OCI-LY3 (cell line): ENCODE data around the gene SENP5.

ENCODE experiments used
- H2AFZ ChIP-seq: fragments of 200-600, 300-600 bp; shearing (Covaris generic); 2 replicates; pipeline ENCODE4 v1.6.0; 2014; ENCODE audit warnings: antibody characterized with exemption, low read depth, low read length
- H3K27ac ChIP-seq: fragments of 200-600, 300-600 bp; sonication (generic); 2 replicates; pipeline ENCODE4 v1.5.1; 2014; ENCODE audit warnings: mild to moderate bottlenecking, low read length, moderate library complexity, mixed read lengths
- H3K27me3 ChIP-seq: fragments of 200-600, 300-600 bp; sonication (generic); 2 replicates; pipeline ENCODE4 v1.6.1; 2014; ENCODE audit warnings: low read depth, low read length, mixed read lengths
- H3K36me3 ChIP-seq: fragments of 200-600, 300-600 bp; sonication (generic); replicated peaks from 2 replicates; pipeline ENCODE3; 2014; ENCODE audit warnings: low read depth, low read length, mixed read lengths
- H3K4me1 ChIP-seq: fragments of 300-600, 200-600 bp; sonication (generic); 2 replicates; pipeline ENCODE4 v1.6.1; 2014; ENCODE audit warnings: low read length, mixed read lengths
- H3K4me2 ChIP-seq: fragments of 200-600, 300-600 bp; sonication (generic); 2 replicates; pipeline ENCODE4 v1.6.1; 2014; ENCODE audit warnings: low read length, mixed read lengths
- H3K4me3 ChIP-seq: fragments of 300-600, 200-600 bp; sonication (generic); 2 replicates; pipeline ENCODE4 v1.5.1; 2014; ENCODE audit warnings: antibody characterized with exemption, mild to moderate bottlenecking, low read length, moderate library complexity
- H3K79me2 ChIP-seq: fragments of 300-600, 200-600 bp; shearing (Covaris generic); 2 replicates; pipeline ENCODE4 v1.6.1; 2014; ENCODE audit warnings: mild to moderate bottlenecking, low read length, mixed read lengths
- H3K9ac ChIP-seq: fragments of 300-600, 200-600 bp; shearing (Covaris generic); 2 replicates; pipeline ENCODE4 v1.6.0; 2014; ENCODE audit warnings: mild to moderate bottlenecking, low read length, moderate library complexity
- H3K9me3 ChIP-seq: fragments of 200-600, 300-600 bp; shearing (Covaris generic); 2 replicates; pipeline ENCODE4 v1.6.1; 2014; ENCODE audit warnings: low read length, mixed read lengths; ENCODE audit not compliant: insufficient read depth
- H4K20me1 ChIP-seq: fragments of 200-600, 300-600 bp; sonication (generic); 2 replicates; pipeline ENCODE4 v1.6.1; 2016; ENCODE audit warnings: low read length, mixed read lengths; ENCODE audit not compliant: insufficient read depth
- EZH2phosphoT487 ChIP-seq: fragments of 200-600 bp; shearing (Covaris generic); IDR thresholded peaks from 2 replicates; pipeline ENCODE4 v1.6.1; 2018; ENCODE audit warnings: antibody characterized with exemption, mixed run types, low read depth
- TF ChIP-seq, protein P1 (sequence below): fragments of 200-600, 300-600 bp; sonication (generic); IDR thresholded peaks from 2 replicates; pipeline ENCODE4 v1.5.1; 2014; ENCODE audit warnings: antibody characterized with exemption, low read length, low read depth

Gene SENP5

DNA sequence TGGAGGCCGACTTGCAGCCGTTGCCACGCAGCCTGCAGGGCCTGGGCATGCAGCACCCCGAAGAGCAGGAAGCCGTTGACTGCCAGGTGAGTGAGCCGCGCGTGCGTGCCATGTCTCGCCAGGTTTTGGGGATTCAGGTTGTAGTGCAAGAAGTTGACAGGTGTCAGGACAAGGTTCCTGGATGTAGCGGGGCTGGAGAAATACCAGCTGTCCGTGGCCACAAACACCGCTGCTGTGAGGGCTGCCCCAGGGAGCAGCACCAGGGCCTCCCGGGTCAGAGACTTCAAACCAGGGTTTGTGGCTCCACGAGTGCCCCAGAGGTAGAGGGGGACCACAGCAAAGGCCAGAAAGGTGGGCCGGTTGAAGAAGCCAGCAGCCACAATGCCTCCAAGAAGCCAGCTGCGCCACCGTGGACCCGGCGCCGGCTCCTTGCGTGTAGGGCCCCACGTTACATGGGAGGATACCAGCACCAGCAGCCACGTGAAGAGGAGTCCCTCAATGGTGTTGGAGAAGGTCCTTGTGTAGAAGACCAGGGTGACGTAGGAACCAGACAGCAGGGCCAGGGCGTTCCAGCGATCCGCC lies 80.2 kb downstream of the SENP5 start:
- no peak overlapping the region for H3K4me3 ChIP-seq
- TF ChIP-seq EZH2phosphoT487 = no peak
- TF ChIP-seq, protein P1, sequence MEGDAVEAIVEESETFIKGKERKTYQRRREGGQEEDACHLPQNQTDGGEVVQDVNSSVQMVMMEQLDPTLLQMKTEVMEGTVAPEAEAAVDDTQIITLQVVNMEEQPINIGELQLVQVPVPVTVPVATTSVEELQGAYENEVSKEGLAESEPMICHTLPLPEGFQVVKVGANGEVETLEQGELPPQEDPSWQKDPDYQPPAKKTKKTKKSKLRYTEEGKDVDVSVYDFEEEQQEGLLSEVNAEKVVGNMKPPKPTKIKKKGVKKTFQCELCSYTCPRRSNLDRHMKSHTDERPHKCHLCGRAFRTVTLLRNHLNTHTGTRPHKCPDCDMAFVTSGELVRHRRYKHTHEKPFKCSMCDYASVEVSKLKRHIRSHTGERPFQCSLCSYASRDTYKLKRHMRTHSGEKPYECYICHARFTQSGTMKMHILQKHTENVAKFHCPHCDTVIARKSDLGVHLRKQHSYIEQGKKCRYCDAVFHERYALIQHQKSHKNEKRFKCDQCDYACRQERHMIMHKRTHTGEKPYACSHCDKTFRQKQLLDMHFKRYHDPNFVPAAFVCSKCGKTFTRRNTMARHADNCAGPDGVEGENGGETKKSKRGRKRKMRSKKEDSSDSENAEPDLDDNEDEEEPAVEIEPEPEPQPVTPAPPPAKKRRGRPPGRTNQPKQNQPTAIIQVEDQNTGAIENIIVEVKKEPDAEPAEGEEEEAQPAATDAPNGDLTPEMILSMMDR = no peak
- H3K27ac ChIP-seq = no peak overlapping the region
- no peaks in the 10 kb centered on the region for H3K27me3 ChIP-seq
- H3K4me1 ChIP-seq = peaks cover 7% of the 10 kb centered on the region
- no peaks in the 10 kb centered on the region for H3K9me3 ChIP-seq
- peaks cover 18% of the 10 kb centered on the region for H3K79me2 ChIP-seq
- H2AFZ ChIP-seq = no peak overlapping the region
- 0 out of 2 replicates have a peak, but pooled peaks cover 4% of the 10 kb centered on the region for H4K20me1 ChIP-seq
- no peak overlapping the region for H3K4me2 ChIP-seq
- peaks cover 4% of the 10 kb centered on the region for H3K36me3 ChIP-seq
- no peak overlapping the region for H3K9ac ChIP-seq

- H3K36me3 ChIP-seq = peaks cover under 1% of the 10 kb centered on the region
- H4K20me1 ChIP-seq = 0 out of 2 replicates have a peak, but pooled peaks cover 1% of the 10 kb centered on the region
- no peak overlapping the region for H2AFZ ChIP-seq
- H3K27ac ChIP-seq = no peak overlapping the region
- no peak for TF ChIP-seq EZH2phosphoT487
- TF ChIP-seq, protein P1 = no peak
- no peak overlapping the region for H3K4me3 ChIP-seq
- peaks cover 2% of the 10 kb centered on the region for H3K4me1 ChIP-seq
- H3K4me2 ChIP-seq = no peak overlapping the region
- no peak overlapping the region for H3K9ac ChIP-seq
- H3K79me2 ChIP-seq = peaks cover 11% of the 10 kb centered on the region
- no peaks in the 10 kb centered on the region for H3K9me3 ChIP-seq
- H3K27me3 ChIP-seq = no peaks in the 10 kb centered on the region
These were observed 80.9 kb downstream of the SENP5 start for GRCh38 chr3:196948442-196949284.

- H3K9me3 ChIP-seq = no peaks in the 10 kb centered on the region
- no peaks in the 10 kb centered on the region for H3K27me3 ChIP-seq
- no peak overlapping the region for H3K9ac ChIP-seq
- no peak overlapping the region for H3K27ac ChIP-seq
- H3K79me2 ChIP-seq = peaks cover 6% of the 10 kb centered on the region
- TF ChIP-seq, protein P1 = no peak
- no peak for TF ChIP-seq EZH2phosphoT487
- no peaks in the 10 kb centered on the region for H3K4me1 ChIP-seq
- no peak overlapping the region for H2AFZ ChIP-seq
- H4K20me1 ChIP-seq = no peaks in the 10 kb centered on the region
- H3K4me3 ChIP-seq = no peak overlapping the region
- H3K4me2 ChIP-seq = no peak overlapping the region
- no peaks in the 10 kb centered on the region for H3K36me3 ChIP-seq
These were observed 81.5 kb downstream of the SENP5 start for GRCh38 chr3:196949285-196949619.

DNA sequence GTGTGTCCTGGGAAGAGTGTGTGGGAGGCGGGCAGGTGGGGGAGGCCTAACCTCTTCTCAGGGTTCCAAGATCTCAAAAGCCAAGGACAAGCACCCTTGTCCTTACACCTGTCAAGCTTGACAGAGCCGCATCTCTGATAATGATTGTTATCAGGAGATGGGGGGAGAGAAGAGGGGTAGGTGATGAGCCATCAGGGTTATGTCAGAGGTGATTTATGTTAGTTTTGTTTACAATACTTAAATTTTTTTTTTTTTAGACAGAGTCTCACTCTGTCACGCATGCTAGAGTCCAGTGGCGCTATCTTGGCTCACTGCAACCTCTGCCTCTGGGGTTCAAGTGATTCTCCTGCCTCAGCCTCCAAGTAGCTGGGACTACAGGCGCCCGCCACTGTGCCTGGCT lies 82.0 kb downstream of the SENP5 start:
- Histone ChIP-seq H3K4me2 (no peak overlapping the region), H3K27me3 (no peaks in the 10 kb centered on the region), H4K20me1 (no peaks in the 10 kb centered on the region), H3K27ac (no peak overlapping the region), H2AFZ (no peak overlapping the region), H3K36me3 (no peaks in the 10 kb centered on the region), H3K4me1 (no peaks in the 10 kb centered on the region), H3K9me3 (no peaks in the 10 kb centered on the region), H3K9ac (no peak overlapping the region), H3K4me3 (no peak overlapping the region), H3K79me2 (peaks cover 2% of the 10 kb centered on the region; the same call in 1 of the 2 replicates)
- TF ChIP-seq EZH2phosphoT487 = no peak
- TF ChIP-seq, protein P1 = no peak
